Body of pancreas (tissue), 4 donors: ENCODE data around the gene GINS2.

Source experiments
- CTCF ChIP-seq, 7 experiments: fragments of 450-650 bp in 4 of 7; fragments of 200-600 bp in 3 of 7; sonication (generic) in 3 of 7; IDR thresholded peaks; one replicate each; pipeline ENCODE4 v1.5.1; 2016 to 2019; ENCODE audit warnings: antibody characterized with exemption in 7 of 7
- POLR2A ChIP-seq, 3 donors: fragments of 450-650 bp; IDR thresholded peaks; one replicate each; pipeline ENCODE4 v1.6.1; 2016; ENCODE audit warnings: antibody characterized with exemption in 3 of 3, mild to moderate bottlenecking in 2 of 3

GRCh38 chr16:85650844-85651628 is 37.7 kb downstream of the GINS2 start:
- TF ChIP-seq CTCF (IDR thresholded peaks at IDR 0.05) (no peak), POLR2A (IDR thresholded peaks at IDR 0.05) (no peak)
